NCI-H2196 treated with DMSO at 0.1 percent for 48 hours (cell line): ENCODE measurements around the gene SOX6.
"Not testable (repeated sequence)": the region's sequence is repeated elsewhere in the genome, so short reads cannot be mapped to it uniquely, and the experiment has no call there.

ENCODE experiments used
- DNase-seq: peaks from one replicate; lab custom pipeline; 2025; ENCODE audit not compliant: unreplicated experiment; lab: John Stamatoyannopoulos, UW

The SOX6 gene

DNA sequence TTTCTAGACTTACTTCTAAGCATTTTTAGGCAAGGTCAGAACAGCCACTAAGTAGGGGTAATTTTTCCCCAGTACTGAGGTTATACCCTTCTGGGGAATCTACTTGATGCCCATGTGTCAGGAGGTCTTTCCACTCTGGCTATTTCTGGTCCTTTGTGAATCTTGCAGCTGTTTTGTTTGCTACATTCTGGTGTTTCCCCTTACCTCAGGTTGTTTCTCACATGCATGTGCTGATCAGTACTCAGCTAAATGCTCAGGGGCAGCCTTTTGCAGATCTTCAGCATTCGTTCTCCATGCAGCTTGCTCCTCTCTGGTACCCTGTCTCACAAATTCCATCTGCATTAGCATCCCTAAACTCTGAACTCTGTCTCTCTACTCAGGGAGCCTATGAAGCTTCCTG is 303.6 kb downstream of the SOX6 start:
- no peak for DNase-seq

DNA sequence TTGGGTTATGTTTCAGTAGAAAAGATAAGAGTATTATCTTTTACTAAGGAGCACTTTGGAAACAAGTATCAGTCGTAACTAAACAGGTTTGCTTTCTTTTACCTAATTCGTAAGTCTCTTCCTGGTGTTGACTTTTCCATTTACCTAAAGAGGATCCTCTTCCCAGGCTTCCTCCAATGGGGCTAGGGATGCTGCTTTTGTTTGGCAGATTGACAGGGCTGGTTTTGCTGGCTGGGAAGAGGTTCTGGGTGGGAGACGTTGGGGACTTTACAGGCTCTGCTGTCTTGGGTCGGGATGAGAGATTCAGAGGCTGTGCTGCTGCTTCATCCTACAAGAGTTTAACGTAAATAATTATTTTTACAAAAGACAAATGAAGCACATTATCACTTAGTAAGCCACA is 306.7 kb downstream of the SOX6 start:
- DNase-seq: no peak

DNA sequence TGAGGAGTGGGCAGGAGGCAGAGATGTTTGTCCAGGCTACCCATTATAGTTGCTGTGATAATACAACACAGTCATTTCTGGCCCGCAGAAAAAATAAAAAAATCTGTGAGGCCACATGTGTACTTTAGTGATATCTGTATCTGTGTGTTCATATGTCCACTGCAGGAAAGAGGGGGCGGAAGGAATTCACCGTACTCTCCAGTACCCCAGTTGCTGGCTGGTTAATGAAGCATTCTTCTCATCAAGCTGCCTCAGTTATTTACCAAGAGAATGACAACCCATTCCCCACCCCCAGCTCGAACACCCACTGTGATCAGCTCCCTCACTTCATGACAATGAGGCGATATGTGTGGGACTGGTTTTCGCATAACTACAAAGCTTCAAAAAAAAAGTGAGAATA is 309.3 kb downstream of the SOX6 start:
- no peak for DNase-seq

DNA sequence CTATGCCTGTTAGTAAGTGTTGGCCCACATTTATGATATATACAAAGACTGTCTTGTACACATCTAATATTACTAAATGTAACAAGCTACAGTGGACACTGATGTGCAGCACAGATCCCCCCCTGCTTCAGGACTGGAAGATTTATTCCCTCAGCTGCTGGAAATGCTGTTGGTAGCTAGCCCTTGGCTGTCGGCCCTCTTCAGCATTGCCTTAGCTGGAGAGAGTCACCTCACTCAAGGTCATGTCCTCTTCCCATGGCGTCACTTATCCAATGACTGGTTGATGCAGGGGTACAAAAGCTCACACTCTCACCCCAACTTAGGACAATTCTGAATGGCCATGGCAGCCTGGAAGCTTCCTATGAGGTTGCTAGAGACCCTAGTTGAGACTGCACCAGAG is 312.7 kb downstream of the SOX6 start:
- DNase-seq: no peak

DNA sequence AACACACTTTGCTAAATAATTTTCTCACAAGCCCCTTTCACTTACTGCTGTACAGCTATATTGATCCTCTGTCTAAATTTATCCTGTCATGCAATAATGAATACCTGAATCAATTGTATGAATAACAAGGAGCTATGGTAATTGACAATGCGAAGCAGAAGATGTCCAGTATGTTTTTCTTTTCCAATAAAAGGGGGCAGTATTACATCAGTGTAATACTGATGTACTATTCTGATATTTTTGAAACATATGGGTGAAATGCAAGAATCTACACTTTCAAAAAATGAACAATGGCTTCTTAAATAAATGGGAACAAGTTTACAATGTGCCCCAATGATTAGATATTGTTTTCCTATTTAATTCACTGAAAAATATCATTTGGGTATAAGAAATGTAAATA is 315.1 kb downstream of the SOX6 start:
- DNase-seq: no peak

DNA sequence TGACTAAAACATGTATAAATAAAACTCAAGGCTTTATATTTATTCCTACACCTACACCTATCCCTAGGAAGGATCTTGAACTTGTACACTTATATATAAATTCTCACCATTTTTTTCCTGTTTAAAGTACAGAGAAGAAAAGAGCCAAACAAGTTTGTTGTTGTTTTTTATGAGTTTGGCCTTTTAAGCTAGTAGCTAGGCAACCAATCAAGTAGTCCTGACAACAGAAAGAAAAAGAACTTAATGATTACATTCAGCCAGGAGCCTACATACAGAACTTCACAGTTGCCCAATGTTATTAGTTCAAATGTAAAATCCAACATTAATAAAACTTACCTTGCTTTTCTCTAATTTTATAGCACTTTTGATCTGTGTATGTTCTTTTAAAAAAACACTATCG is 316.2 kb downstream of the SOX6 start:
- no peak for DNase-seq

DNA sequence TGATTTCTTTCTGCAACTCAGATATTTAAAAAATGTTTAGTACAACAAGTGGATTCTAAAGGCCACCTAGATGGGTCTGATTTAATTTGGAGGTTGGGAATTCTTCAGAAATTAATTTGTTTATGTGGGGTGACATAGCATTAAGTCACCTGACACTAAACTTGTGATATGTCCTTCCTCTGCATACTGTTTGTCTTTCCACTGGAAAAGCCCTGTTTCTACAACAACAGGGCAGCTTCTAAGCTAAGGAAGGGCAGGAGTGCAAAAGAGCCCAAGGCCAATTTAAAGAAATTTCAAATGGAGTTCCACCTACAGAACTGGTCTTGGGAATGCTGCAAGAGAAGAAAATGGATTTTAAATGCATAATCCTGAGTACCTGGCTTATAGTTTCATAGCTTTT is 319.2 kb downstream of the SOX6 start:
- DNase-seq: no peak

DNA sequence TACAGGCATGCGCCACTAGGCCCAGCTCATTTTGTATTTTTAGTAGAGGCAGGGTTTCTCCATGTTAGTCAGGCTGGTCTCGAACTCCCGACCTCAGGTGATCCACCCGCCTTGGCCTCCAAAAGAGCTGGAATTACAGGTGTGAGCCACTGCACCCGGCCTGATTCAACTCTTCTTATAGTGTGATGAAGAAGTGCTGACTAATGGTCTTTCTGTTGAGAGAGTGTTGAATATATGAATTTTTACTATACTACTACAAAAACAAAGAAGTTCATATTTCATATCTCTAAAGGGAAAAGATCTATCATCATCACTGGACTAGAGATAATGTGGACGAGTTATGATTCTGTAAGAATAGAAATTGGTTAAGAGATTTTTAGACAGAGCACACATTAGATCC is 320.1 kb downstream of the SOX6 start:
- no peak for DNase-seq

DNA sequence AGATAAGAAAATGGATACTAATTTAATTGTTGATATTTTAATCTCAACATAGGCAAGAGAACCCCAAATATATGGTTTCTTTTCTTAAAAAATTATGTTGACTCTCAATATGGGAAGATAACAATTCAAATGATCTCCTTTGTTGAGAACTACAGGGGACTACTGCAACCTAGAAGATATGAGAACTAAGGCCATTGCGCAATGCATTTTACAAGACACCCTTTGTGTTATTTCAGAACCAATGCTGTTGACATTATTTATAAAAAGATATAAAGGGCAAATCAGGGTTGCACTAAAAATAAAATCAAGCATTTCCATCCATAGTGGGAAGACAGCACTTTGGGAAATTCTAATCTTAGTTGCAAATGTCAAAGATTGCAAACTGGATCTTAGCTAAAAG is 322.3 kb downstream of the SOX6 start:
- DNase-seq: no peak

DNA sequence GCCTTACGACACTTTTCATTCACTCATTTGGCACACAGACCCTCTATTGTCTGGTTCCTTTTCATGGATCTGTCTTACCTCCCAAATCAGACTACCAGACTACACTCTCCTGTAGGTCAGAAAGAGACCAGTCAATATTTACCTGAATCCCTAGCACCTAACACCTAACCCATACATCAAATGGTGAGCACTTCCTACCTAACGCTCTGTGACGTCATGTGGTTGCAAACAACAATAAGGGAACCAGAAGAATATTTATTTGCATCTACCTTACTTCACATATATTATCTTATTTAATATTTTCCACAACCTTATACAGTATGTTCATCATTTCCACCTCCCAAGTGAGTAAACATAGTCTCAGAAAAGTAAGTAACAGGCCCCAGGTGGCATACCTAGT is 323.4 kb downstream of the SOX6 start:
- no peak for DNase-seq

DNA sequence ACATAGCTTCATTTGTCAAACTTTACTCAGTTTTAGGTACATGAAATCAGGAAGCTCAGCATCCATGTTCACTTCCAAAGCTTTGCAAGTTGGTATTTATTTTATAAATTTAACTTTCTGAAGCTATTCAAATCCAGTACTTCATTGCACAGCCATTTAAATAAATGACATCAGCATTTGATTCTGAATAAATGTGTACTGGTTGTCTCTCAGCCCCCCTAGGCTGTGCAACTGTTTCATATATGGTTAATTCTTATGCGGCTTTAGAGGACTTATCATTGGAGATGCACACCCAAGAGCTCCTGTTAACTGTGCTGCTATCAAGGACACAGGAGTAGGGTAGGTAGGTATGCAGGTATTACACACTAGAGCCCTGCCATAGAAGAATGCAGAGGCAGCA is 325.1 kb downstream of the SOX6 start:
- DNase-seq: no peak

DNA sequence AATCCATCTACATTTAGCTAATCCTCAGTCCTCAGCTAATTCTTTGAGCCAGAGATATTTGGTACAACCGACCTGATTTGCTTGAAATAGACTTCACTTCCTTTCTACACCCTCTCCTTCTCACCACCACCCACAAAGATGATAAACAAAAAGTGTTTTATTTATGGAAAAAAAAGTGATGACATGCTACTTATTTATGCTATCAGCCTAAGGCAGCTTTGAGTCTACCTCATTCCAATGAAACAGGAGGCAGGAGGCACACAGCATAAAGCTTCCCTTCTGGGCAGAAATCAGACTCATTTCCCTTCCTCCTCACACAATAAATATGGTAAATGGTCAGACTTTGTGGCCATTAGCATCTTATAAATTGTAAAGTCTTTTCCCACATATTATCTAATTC is 325.7 kb downstream of the SOX6 start:
- no peak for DNase-seq

DNA sequence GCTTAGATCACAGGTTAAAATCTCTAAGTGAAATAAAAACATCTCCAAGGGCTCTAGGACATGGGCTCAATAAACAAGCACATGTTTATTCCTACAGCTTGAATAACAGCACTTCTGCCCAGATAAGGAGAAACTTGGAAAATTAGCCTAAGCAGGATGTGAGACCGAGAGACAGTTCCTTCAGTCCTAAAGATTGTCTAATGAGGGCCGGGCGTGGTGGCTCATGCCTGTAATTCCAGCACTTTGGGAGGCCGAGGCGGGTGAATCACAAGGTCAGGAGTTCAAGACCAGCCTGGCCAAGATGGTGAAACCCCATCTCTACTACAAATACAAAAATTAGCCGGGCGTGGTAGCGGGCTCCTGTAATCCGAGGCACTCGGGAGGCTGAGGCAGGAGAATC is 327.2 kb downstream of the SOX6 start:
- DNase-seq: not testable (repeated sequence)

DNA sequence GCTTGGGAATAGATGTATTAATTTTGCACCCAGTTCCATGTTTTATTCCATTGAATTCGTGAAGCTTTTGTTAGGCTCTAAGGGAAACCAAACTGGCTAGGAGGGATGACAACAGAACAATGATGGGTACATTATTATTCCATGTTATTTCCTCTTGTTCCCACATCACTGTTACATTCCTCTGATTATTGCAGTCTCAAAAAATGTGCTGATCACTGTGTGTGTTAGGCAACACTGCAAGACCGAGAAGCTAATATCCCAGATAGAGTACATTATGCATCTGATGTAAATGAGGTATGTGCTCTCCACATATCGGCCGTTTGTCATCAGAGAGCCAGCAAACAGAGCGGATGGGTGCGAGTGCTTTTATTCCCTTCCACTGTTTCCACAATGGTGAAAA is 327.9 kb downstream of the SOX6 start:
- DNase-seq: no peak

DNA sequence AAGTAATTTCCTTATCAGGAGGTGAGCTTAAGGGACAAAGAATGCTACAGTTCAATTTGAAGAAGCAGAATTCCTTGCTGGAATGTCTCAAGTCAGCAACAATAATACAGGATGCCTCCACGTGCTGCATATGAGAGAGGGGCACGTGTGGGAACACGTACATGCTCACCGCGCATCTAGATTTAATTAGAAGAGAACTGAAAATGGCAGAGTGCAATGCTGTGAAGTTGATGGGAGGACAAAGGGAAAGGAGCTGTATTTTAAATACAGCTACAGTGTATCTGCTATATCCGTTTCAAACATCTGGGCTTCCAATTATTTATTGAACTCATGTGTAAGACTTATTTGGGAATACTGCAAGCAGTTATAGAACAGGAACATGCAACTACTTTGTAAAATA is 328.7 kb downstream of the SOX6 start:
- no peak for DNase-seq

DNA sequence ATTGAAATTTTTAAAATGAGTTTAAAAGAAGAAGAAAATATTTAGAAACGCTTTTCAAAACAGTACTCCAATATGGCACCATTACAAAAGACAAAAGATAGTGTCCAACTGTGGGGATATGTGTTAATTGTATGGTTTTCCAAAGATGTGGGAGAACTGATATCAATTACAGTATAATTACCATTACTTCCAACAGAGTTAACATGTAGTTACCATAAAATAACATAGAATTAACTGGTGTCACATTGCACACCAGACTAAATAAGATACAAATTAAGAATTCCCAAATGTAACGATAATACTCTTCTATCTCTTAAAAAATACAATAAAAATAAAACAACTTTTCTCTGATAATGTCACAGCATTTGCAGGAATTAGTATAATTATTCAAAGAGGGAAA is 329.5 kb downstream of the SOX6 start:
- DNase-seq: no peak

DNA sequence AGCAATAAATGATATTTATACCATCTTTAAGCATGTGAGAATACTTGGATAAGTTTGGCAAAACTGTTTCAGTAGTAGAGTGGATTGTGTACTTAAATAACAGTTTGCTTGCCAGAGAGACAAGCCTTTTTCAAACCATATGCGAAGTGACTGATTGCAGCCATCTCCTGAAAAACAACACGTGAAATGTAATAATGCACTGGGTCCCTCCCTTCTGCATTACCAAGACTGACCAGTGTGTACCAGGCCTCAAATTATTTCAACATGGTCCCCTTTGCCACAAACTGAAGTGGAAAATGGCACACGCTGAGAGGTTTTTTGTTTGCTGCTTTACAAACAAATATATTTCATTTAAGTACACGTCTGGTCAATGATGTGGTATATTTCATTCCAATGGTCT is 337.4 kb downstream of the SOX6 start:
- no peak for DNase-seq

DNA sequence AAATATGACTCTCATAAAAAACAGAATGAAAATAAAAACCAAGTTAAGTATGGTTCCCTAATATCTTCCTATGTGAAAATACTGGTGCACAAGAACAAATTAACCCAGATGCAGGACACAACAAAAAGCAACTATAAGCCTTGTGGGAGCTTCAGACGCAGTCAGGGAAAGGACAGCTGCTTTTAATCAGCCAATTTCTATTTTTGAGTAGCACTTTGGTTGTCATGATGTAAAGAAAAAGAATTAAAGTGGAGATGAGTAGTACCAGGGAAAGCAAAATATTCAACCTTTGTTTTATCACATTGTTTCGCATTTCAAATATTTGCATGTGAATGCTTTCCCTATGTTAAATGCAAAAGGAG is 339.9 kb downstream of the SOX6 start:
- no peak for DNase-seq

DNA sequence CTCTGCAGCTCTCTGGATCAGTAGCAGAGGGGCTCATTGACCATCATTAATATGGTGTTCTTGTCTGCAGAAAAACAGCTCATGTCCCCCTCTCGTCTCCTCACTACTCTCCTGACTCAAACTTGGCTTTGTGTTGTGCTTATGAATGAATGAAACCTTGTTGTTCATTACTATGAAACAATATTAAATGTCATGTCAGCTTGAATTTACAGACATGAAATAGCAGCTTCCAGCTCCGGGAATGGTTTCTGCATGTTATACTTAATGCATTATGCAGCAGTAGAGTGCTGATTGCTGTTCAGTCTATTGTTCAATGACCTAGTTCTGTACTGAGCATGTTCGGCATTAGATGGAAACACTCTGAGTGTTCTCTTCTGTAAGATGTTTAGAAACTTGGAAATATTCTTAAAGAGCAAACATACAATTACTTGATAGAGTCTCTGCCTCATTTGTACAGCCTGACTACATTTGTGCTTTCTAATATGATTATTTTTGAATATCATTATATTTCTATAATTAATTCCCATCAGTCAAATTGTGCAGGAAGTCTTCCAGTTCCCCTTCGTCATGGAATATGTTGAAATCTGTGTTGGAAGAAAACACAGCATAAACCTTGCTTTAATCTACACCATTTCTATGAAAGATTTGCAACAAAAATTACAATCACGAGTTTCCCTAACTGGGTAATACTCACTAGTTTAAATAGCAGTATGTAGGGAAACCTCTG is 340.4 kb downstream of the SOX6 start:
- no peak for DNase-seq

DNA sequence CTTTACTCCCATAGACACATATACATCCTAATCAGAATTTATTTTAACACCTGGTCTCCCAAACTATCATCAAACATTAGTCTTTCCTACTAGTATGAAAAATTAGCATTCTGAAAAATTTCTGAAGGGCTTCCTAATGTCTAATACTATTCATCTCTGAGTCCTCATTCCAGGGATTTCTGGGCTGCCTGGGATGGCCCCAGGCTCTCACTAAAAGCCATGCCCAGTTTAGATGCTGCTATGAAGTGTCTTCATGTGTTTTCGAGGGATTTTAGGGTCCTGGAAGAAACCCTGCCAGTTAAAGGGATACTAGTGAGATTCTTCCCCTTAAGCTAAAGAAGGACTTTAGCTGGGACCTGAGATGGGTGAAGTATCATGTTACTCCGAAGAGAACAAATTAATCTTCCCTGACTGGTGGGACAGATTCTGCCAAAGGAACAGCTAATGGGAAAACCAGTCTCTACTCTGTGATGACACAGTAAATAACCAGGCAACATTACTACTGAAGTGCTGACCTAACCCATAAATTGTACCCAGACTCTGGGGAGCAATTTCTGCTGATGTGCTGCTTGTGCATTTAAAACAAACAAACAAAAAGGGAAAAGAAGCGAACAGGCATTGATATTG is 342.6 kb downstream of the SOX6 start:
- no peak for DNase-seq

DNA sequence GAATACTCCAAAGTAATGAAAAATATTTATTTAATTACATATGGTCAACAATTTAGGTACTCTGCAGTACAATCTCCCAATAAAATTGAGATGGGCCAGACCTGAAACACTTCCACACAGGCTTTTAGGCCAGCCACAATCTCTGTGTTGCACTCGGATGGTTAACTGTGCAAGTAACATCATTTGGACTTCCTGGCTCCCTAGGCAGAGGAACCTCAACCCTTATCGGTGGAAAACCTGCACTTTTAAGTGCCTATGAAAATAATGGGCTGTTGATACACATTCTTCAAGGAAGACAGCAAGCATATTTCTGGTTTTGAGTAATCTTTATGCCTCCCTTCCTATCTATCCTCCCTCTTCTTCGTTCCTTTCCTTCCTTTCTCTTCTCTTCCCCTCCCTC is 343.1 kb downstream of the SOX6 start:
- no peak for DNase-seq

DNA sequence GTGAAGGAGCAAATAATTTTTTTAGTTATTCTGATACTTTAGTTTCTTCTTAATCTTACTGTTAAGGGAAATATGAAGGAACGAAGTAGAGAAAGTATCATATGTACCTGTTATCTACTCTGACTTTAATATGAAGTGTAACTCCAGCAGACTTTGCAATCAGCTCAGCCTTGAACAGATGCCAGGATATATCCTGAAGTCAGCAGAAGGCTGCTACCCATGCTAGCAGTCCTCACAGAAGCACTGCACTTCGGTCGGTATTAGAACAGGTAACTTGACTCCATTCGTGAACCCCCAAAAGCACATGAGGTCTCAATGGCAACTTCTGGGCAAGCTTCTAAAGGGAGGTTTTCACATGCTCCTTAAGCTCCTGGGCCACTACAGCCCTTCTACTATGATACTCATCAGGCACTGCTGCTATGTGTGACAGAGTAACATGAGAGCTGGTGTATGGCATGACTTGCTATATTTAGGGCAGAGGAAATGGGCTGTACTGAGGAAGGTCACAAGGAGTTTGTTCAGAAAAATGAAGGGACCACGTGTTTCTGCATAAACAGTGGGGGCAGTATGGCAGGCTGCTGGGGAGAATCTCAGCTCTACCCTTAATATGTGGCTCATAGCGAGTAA is 344.1 kb downstream of the SOX6 start:
- no peak for DNase-seq

DNA sequence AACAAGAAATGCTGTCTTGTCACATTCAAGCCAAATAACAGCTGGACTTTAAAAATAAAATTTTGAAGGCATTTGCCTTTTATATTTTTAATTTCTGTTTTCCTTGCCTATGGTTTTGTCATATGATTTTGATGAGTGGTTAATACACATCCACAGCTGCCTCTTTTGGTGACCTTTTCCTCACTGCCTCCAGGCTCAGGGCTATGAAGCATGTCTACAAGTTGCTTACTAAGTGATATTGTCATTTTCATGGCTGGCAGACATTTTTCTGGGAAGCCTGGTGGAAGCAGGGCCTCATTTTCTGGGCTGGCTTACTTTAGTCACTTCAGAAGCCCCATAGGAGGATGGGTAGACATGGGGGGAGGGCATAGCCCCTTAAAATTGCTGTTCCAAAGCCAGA is 344.9 kb downstream of the SOX6 start:
- DNase-seq: no peak
